Endothelial cell of umbilical vein (primary cell): ENCODE measurements around the gene FMNL3. TPM values are rescaled to one million over a fixed set of nuclear protein-coding genes. Genes with fewer than 3 reads are reported as not detected.

Experiments used
- BruUV-seq: library from RNA; stranded (reverse); fragments of 400-500 nt; replicated peaks from 2 replicates; lab custom pipeline; 2021; lab: Mats Ljungman, UMichigan
- CTCF ChIA-PET: fragments of 300-600, 350-600 bp; sonication (Branson Sonifier 250); formaldehyde crosslinking; loops from one replicate; lab custom pipeline; 2021; ENCODE audit warnings: antibody characterized with exemption, inconsistent platforms; lab: Charles Lee
- POLR2A ChIA-PET: fragments of 300-600, 350-600 bp; sonication (Branson Sonifier 250); formaldehyde crosslinking; loops from one replicate; lab custom pipeline; 2021; ENCODE audit warnings: antibody characterized with exemption, inconsistent platforms; lab: Charles Lee
- DNase-seq: peaks from one replicate; pipeline ENCODE4 v3.0.0-alpha.2; 2011; ENCODE audit warnings: low read depth, low spot score
- FAIRE-seq: peaks from 2 replicates; lab custom pipeline; 2011; peaks lifted over from hg19 to GRCh38; lab: Jason Lieb, UNC
- H2AFZ ChIP-seq: 2 replicates; pipeline ENCODE4 v1.6.0; 2012; ENCODE audit warnings: low read depth, low read length, control low read depth, inconsistent platforms
- H3K27ac ChIP-seq: 2 replicates; pipeline ENCODE4 v1.5.1; 2011; ENCODE audit warnings: low read depth, mild to moderate bottlenecking, control low read depth, low read length, moderate library complexity; ENCODE audit not compliant: insufficient read depth
- H3K27me3 ChIP-seq, 2 experiments: 2 replicates each; pipeline versions ENCODE4 v1.6.0 to v1.6.1; 2011; ENCODE audit warnings: low read length in 2 of 2, mixed read lengths in 1 of 2; ENCODE audit not compliant: control insufficient read depth in 2 of 2, insufficient read depth in 2 of 2
- H3K36me3 ChIP-seq, 2 experiments: 2 replicates in 1 of 2; 3 replicates in 1 of 2; pipeline ENCODE4 v1.5.1; 2011; ENCODE audit warnings: low read length in 2 of 2, mild to moderate bottlenecking in 1 of 2, moderate library complexity in 1 of 2; ENCODE audit not compliant: control insufficient read depth in 2 of 2, insufficient read depth in 2 of 2; ENCODE audit errors: extremely low read depth in 1 of 2
- H3K4me1 ChIP-seq: 3 replicates; pipeline ENCODE4 v1.5.1; 2011; ENCODE audit warnings: mild to moderate bottlenecking, low read length; ENCODE audit not compliant: control insufficient read depth, insufficient read depth; ENCODE audit errors: extremely low read depth
- H3K4me2 ChIP-seq: 2 replicates; pipeline ENCODE4 v1.6.1; 2011; ENCODE audit warnings: low read length, control low read depth, mixed read lengths; ENCODE audit not compliant: insufficient read depth
- H3K4me3 ChIP-seq, 3 experiments: fragments of 200-600 bp in 1 of 3; sonication (generic), shearing (Covaris generic) in 1 of 3; replicated peaks in 1 of 3; 2 replicates each; pipeline ENCODE4 v1.5.1; 2011 to 2016; ENCODE audit warnings: control low read depth in 3 of 3, low read length in 3 of 3, mild to moderate bottlenecking in 2 of 3, inconsistent platforms in 1 of 3, low read depth in 1 of 3, moderate library complexity in 1 of 3; ENCODE audit not compliant: insufficient read depth in 1 of 3
- H3K79me2 ChIP-seq: 2 replicates; pipeline ENCODE4 v1.6.0; 2012; ENCODE audit warnings: low read length, inconsistent platforms; ENCODE audit not compliant: control insufficient read depth, insufficient read depth
- H3K9ac ChIP-seq: replicated peaks from 2 replicates; pipeline ENCODE3; 2011; ENCODE audit warnings: low read length, control low read depth; ENCODE audit not compliant: insufficient read depth; ENCODE audit errors: extremely low read depth
- H3K9me1 ChIP-seq: replicated peaks from 3 replicates; pipeline ENCODE4 v1.6.0; 2011; ENCODE audit warnings: mild to moderate bottlenecking, low read length; ENCODE audit not compliant: control insufficient read depth, insufficient read depth; ENCODE audit errors: extremely low read depth
- H3K9me3 ChIP-seq: replicated peaks from 2 replicates; pipeline ENCODE4 v1.5.1; 2012; ENCODE audit warnings: low read length, inconsistent platforms; ENCODE audit not compliant: control insufficient read depth, insufficient read depth
- H4K20me1 ChIP-seq: replicated peaks from 2 replicates; pipeline ENCODE3; 2011; ENCODE audit warnings: mild to moderate bottlenecking, low read length; ENCODE audit not compliant: control insufficient read depth, insufficient read depth; ENCODE audit errors: extremely low read depth
- EZH2 ChIP-seq: IDR thresholded peaks from 2 replicates; pipeline ENCODE4 v1.6.1; 2012; ENCODE audit warnings: borderline replicate concordance, low read depth, mild to moderate bottlenecking, moderate library complexity, low read length, inconsistent platforms; ENCODE audit not compliant: severe bottlenecking
- FOS ChIP-seq: IDR thresholded peaks from 2 replicates; pipeline ENCODE4 v1.6.1; 2011; ENCODE audit warnings: mild to moderate bottlenecking, low read length, moderate library complexity, borderline replicate concordance; ENCODE audit not compliant: insufficient read depth
- JUN ChIP-seq: IDR thresholded peaks from 2 replicates; pipeline ENCODE4 v1.6.1; 2011; ENCODE audit warnings: borderline replicate concordance, low read depth; ENCODE audit not compliant: insufficient read length, insufficient read depth
- MYC ChIP-seq: IDR thresholded peaks from one replicate; pipeline ENCODE4 v1.6.1; 2011; ENCODE audit warnings: mild to moderate bottlenecking, low read depth, low read length
- POLR2A ChIP-seq: IDR thresholded peaks from 2 replicates; pipeline ENCODE4 v1.6.1; 2012; ENCODE audit warnings: low read depth, mild to moderate bottlenecking, control low read depth, low read length
- dilution Hi-C: fragments of 300-500 bp; cut with MboI; formaldehyde crosslinking; loops from one replicate; pipeline ENCODE4 v1.15.0; 2019; ENCODE audit warnings: low sequenced_read_pairs; ENCODE audit not compliant: extremely low pct_ligation_motif_present
- intact Hi-C: fragments of 100-400 bp; cut with micrococcal nuclease; formaldehyde crosslinking; loops from one replicate; pipeline ENCODE4 v1.10.0; 2022
- polyA plus RNA-seq, 4 experiments: library from polyadenylated mRNA; depleted of rRNA in 3 of 4; stranded (reverse) in 3 of 4; unstranded in 1 of 4; fragments of >200 nt; gene quantifications; 2 replicates each; pipeline versions ENCODE4 v1.2.1 to v1.2.3, GENCODE V29; 2011 to 2012; ENCODE audit warnings: missing spikeins in 1 of 4
- total RNA-seq: library from RNA; stranded (reverse); gene quantifications from 2 replicates; pipeline ENCODE4 v1.2.3, GENCODE V29; 2021
- TF ChIP-seq, protein P1 (sequence below), 2 donors: IDR thresholded peaks; 1 replicate in 1 of 2; 2 replicates in 1 of 2; pipeline ENCODE4 v1.5.1; 2011; ENCODE audit warnings: low read length in 2 of 2, mild to moderate bottlenecking in 2 of 2, moderate library complexity in 2 of 2, control low read depth in 1 of 2, inconsistent platforms in 1 of 2, low read depth in 1 of 2; ENCODE audit not compliant: insufficient read depth in 1 of 2; ENCODE audit errors: extremely low read depth in 1 of 2

Gene FMNL3
- total and polyA plus RNA-seq, 2 donors (not counting 3 experiments of a cell fraction or from before 2014, with no cell fraction given), result 35.1 to 93.3 TPM

DNA sequence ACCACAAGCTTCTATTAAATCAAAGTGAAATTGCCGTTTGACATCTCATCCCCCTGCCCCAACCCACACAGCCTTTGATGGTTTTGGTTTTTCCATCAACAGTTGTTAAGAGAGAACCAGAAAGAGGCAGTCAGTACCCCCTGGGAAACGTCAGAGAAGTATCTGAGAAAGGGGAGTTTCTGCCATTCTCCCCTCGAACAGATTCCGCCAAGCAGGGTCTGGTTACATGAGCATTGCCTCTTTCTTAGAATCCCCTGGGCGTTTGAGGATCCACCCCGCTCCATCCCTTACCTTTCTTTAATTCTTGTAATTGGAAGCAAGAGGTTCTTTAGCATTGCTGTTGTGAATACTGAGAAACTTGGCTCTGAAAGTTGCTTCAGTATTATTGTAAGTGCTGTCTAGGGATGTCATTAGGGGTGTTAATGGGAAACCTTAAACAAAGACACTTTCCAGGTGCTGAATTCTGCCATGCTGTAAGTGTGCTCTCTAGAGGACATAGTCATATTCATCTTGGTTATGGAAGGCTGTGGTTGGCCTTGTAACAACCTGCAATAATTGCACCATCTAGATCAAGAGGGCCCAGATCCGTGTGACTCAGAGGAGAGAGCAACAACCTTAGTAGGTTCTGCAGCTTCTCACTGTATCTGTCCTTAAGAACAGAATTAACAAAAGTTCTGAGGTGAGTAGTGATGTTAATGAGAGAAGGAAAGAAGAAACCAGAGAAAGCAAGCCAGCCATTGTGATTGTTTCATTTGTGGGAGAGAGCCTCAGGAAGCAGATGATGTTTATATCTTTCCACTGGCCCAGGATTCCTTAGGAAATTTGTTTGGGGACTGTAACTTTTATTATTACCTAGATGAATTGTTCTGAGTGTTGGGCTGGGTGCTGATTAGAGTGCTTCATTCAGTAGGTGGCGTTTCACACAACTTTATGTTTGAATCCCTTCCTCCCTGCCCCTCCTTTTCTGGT, 43.1 kb upstream of the FMNL3 start:
- dilution Hi-C loops, result no loop called here
- H3K4me2 ChIP-seq, result no peak overlapping the region
- FAIRE-seq, result no peak

More for the DNA sequence above, 43.1 kb upstream of the FMNL3 start:
- peak; percentile 43 for DNase-seq
- TF ChIP-seq, protein P1, sequence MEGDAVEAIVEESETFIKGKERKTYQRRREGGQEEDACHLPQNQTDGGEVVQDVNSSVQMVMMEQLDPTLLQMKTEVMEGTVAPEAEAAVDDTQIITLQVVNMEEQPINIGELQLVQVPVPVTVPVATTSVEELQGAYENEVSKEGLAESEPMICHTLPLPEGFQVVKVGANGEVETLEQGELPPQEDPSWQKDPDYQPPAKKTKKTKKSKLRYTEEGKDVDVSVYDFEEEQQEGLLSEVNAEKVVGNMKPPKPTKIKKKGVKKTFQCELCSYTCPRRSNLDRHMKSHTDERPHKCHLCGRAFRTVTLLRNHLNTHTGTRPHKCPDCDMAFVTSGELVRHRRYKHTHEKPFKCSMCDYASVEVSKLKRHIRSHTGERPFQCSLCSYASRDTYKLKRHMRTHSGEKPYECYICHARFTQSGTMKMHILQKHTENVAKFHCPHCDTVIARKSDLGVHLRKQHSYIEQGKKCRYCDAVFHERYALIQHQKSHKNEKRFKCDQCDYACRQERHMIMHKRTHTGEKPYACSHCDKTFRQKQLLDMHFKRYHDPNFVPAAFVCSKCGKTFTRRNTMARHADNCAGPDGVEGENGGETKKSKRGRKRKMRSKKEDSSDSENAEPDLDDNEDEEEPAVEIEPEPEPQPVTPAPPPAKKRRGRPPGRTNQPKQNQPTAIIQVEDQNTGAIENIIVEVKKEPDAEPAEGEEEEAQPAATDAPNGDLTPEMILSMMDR (IDR thresholded peaks at IDR 0.05; ENCODE audit: extremely low read depth in 1 of 2, insufficient read depth in 1 of 2, low read depth in 1 of 2, low read length in 2 of 2), result peak in 1 of 2 donors; percentile 9
- no peak for TF ChIP-seq EZH2
- no peak for TF ChIP-seq MYC
- TF ChIP-seq POLR2A, result no peak
- no peak for TF ChIP-seq JUN
- no peak for TF ChIP-seq FOS
- Histone ChIP-seq H3K79me2 (peaks cover 96% of the 10 kb centered on the region), H3K27ac (no peak overlapping the region), H3K36me3 (peaks cover 17 to 19% of the 10 kb centered on the region in 2 experiments), H3K9me3 (no peaks in the 10 kb centered on the region), H2AFZ (no peak overlapping the region), H3K27me3 (no peaks in the 10 kb centered on the region), H3K9me1 (no peaks in the 10 kb centered on the region), H3K9ac (no peak overlapping the region), H3K4me1 (peaks cover 3% of the 10 kb centered on the region), H4K20me1 (peaks cover 29% of the 10 kb centered on the region), H3K4me3 (no peak overlapping the region)
- POLR2A ChIA-PET, result no interaction called here
- intact Hi-C loops, result loop anchor here (1.0 kb wide), 1 partner anchor 8 kb away; no protein-coding TSS in a partner anchor
- CTCF ChIA-PET, result interaction anchor here (1.6 to 2.2 kb wide), 2 partner anchors 9 to 12 kb away, joined by 4 to 6 read pairs; partner anchors contain the start of gene TMBIM6
- no TSS peak for BruUV-seq
